Stimulated activated CD4-positive, alpha-beta T cell treated with anti-CD3 and anti-CD28 coated beads, Interleukin-15, amount 100 ng/mL, for 1 hour (primary cell): ENCODE measurements around the gene PRKCZ.

Source experiments
- DNase-seq, 2 donors: peaks; one replicate each; pipeline ENCODE4 v3.0.0-alpha.2; 2020; ENCODE audit warnings: low read depth in 1 of 2, low spot score in 1 of 2

The PRKCZ gene

DNA sequence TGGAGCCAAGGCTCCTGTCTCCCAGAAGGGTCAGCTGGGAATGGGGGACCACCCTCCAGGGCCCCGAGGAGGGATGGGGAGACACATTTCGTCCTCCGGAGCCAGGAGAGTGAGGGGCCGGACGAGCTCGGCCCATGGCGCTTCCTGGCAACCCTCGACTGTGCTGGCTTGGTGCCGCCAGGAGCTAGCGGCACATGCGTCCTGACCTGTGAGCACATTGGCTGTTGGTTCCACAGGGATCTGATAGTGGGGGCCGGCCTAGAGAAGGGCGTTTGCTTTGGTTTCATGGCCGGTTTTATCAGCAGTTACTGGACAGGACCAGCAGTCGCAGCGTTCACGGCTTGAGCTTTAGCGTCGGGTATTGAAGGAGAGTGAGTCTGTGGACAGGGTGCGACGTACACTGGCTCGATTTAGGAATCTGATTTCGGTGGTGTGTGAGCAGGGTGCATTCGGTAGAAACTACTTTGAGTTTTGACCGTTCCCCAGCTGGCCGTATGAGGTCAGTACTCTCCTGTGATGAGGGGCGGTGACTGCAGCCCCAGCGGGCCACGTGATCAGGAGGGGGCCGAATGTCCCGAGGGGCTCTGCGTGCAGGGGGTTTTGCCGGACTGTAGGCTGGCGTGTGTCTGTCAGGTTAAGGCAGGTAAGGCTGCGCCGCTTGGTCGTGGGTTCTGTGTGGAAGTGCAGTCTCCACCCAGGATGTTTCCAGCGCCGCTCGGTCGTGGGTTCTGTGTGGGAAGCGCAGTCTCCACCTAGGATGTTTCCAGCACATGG, 125.7 kb downstream of the PRKCZ start:
- DNase-seq = no peak

DNA sequence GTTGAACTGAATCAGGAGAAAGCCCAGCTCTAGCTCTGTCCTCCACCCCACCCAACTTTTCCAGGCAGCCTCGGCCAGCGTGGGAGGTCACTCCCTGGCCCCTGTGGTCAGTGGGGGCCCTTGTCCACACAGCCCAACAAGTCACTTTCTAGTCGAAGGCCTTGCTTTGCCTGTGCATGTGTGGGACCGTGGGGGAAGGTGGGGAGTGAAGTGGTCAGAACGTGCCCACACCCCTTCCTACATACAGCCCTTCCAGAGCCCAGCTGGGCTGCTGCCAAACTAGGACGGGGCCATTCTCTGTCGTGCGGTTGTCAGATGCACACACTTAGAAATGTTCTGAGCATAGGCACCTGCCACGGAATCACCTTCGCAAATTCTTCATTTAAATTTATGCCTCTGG, 126.4 kb downstream of the PRKCZ start:
- no peak for DNase-seq

- no peak for DNase-seq
Observed at GRCh38 chr1:2177541-2177940, 127.3 kb downstream of the PRKCZ start.

GRCh38 chr1:2177946-2178538, 127.8 kb downstream of the PRKCZ start:
- no peak for DNase-seq

DNA sequence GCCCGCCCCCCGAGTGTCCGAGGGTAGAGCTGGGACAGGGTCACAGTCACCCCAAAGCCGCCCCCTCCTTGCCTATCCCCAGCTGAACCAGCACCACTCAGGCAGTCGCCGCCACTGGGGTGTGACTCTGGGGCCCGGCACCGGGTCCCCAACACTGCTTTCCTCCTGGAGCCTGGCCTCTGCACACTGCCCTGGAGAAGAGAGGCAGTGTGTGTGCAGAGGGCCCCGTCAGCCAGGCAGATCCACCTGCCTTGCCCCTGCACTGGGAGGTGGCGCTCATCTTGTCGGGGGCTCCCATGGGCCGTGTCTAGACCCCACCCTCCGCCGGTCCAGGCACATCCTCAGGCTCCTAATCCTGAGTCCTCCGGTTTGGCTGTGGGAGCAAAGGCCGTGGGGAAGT, 128.7 kb downstream of the PRKCZ start:
- no peak for DNase-seq

DNA sequence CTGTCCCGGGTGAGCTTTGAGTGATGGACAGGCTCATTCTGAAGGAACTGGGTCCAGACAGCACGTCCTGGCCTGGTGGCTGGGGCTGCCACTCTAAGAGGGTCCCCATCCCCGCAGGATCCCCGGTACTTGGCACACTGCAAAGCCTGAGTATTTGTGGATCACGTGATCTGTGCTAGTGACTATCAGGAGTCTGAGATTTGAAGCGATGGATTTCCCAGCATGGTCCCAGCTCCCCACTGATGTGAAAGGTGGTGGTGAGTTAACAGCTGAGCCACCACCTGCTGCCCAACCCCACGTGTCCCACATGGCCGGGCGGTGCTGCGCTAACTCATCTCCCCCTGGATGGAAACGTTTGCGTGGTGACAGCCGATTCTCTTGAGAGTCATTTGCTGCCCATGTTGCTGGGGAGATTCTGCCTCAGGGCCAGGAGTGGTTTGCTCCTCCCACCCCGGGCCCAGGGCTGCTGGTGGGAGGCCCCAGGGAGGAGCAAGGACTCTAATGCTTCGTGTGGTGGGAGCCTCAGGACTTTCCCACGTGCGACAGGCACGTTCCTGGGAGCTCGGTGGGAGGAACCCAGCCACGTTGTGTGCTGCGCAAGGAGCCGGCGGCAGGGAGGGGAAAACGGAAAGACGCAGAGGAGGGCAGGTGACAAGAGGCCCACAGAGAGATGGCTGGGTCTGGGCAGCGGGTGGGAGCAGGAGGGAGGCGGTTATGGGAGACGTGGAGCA, 129.2 kb downstream of the PRKCZ start:
- no peak for DNase-seq

GRCh38 chr1:2180297-2181245, 130.4 kb downstream of the PRKCZ start:
- DNase-seq = no peak

DNA sequence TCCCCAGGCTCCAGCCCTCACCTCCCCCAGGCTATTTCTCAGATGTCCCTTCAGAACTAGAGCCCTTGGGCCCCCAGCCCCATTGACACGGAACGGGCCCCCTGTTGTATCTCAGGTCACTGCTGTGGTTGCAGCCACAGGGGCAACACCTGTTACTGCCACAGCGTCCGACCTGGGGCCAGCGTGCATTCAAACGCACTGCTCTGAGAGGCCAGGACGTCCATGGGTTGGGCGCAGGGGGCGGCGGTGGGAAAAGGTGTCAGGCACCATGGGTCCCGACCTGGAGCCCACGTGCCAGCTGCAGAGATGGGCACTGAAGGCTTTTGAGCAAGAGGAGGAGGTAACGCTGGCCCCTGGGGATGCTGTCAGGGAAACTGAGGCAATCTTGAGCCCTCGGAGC, 131.1 kb downstream of the PRKCZ start:
- DNase-seq = no peak

DNA sequence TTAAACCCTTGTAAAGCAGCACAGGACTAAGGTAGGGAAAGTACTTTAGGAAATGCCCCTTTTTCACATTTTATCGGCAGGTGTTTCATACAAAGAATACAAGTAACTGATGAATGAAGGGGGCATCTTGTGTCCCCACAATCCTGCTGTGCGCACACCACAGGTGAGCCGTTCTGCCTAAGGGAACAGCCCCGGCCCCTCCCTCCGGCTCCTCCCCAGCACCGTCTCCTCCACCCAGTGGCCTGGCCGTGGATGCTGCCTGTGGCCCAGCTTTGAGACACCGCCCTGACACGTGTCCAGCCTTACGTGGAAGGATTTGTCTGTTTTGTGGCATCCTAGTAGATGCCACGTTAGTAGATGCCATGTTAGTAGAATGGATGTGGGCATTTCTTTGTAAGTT, 131.5 kb downstream of the PRKCZ start:
- no peak for DNase-seq

GRCh38 chr1:2182376-2182775, 132.2 kb downstream of the PRKCZ start:
- no peak for DNase-seq

- no peak for DNase-seq
Observed at GRCh38 chr1:2183937-2184334, 133.7 kb downstream of the PRKCZ start.

GRCh38 chr1:2184531-2184930, 134.3 kb downstream of the PRKCZ start:
- no peak for DNase-seq

GRCh38 chr1:2184934-2185333, 134.7 kb downstream of the PRKCZ start:
- DNase-seq = no peak

- DNase-seq = no peak
Observed at GRCh38 chr1:2185880-2186855, 136.0 kb downstream of the PRKCZ start.

DNA sequence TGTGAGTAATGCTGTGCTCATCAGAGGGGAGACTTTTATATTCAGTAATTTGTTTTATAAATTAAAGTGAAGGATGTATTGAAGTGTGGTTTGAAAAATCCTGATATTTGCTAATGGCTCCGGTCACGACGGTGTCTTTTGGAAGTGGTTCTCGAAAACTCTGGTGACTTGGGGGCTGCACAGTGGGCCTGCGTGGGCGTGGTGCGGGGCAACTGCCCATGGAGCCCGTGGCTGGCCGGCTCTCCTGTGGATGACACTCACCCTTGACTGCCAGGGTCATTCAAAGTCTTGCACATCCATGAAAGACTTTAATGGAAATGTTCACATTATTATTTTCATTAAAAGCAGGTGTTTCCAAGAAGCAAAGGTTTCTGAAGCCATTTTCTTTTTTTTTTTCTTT, 136.7 kb downstream of the PRKCZ start:
- no peak for DNase-seq

GRCh38 chr1:2187619-2188018, 137.4 kb downstream of the PRKCZ start:
- DNase-seq = no peak

GRCh38 chr1:2188336-2188735, 138.1 kb downstream of the PRKCZ start:
- no peak for DNase-seq

DNA sequence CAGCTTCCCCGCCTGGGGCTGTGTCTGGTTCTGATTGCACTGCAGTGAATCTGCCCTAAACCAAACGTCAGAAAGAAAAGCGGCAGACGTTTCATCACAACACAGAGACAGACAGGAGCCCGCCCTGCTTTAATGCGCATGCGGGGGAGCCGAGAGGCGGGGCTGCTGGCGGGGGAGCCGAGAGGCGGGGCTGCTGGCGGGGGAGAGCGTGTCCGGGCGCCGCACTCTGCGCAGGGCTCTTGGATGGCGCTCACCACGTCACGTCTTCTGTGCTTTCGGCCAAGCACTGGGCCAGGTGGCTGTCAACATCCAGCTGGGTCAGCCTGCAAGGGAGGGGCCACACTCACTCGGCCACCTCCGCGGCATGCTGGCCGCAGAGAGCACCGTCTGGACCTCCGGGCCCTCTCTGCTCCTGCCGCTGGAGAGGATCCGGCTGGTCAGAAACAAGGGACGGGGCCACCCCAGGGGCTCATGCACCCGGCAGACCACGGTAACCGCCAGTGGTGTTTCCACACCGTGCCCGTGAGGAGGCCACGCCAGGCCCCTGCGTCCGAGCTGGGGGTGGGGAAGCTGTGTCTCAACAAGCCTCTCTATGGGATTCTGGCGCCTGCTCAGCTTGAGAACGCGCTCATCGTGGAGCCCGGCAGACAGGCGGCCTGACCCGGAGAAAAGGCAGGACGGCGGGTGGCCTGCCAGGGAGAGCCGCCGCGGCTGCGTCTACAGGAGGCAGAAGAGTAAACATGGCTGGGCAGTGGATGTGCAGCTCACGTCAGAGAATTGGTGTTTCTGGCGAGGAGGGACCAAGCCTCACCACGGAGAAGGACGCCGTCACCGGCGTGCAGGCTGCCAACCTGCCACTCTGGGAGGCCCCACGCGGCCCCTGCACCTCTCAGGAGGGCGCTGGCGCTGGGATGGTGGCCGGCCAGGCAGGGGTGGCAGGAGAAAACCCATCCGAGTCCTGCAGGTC, 139.5 kb downstream of the PRKCZ start:
- DNase-seq = peak; percentile 83

DNA sequence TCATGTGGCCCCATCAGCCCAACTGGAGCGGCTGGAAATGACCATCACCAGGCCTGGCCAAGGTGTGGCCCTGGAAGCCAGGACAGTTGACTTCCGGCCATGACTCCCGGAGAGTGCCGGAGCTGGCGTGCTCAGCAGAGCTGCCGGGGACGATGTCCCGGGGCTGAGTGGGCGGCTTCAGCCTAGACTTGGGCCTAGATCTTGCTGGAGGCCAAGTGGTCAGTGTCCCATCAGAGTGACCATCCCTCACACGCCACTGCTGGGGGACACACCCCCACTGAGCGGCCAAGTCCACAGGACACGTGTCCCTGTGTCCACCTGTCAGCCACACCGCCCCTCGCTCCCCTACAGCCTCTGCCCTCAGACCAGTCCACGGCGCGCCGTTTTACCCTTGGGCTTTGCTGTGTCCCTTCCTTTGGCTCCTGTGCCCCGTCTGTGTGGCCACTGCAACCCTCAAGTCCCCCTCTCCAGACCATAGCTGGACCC, 140.3 kb downstream of the PRKCZ start:
- DNase-seq = no peak
